Epithelial cell of proximal tubule (primary cell): ENCODE results near the gene OVOL3. TPM values are rescaled to one million over a fixed set of nuclear protein-coding genes. Genes with fewer than 3 reads are reported as not detected.

Source experiments
- DNase-seq: peaks from one replicate; pipeline ENCODE4 v3.0.0-alpha.2; 2011; ENCODE audit warnings: low read depth
- H3K4me3 ChIP-seq: 2 replicates; pipeline ENCODE4 v1.5.1; 2011; ENCODE audit warnings: low read depth, mild to moderate bottlenecking, low read length
- total RNA-seq: library from RNA; depleted of rRNA; stranded (reverse); fragments of >200 nt; gene quantifications from 2 replicates; pipeline ENCODE4 v1.2.3, GENCODE V29; 2015
- TF ChIP-seq, protein P1 (sequence below): conservative IDR thresholded peaks from 2 replicates; pipeline ENCODE4 v1.5.1; 2012; ENCODE audit warnings: low read depth, mild to moderate bottlenecking, low read length

OVOL3 gene
- total RNA-seq, 1 donor from 2014 or later: not detected

DNA sequence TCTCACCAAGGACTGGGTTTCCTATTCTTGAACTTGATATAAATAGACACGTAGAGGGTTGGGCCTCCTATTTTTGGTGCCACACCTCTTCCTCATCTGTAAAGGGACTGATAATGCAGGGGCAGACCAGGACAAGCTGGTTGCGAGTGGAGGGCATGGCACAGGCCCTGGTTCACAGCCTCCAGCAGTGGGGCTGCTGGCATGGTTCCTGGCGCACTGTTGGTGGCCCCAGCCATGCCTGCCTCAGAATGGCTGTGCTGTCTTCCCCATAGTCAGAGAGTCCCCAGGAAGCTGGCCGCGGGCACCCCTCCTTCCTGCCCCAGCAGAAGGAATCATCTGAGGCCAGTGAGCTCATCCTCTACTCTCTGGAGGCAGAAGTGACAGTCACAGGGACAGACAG is 10.5 kb upstream of the OVOL3 start:
- TF ChIP-seq, protein P1, sequence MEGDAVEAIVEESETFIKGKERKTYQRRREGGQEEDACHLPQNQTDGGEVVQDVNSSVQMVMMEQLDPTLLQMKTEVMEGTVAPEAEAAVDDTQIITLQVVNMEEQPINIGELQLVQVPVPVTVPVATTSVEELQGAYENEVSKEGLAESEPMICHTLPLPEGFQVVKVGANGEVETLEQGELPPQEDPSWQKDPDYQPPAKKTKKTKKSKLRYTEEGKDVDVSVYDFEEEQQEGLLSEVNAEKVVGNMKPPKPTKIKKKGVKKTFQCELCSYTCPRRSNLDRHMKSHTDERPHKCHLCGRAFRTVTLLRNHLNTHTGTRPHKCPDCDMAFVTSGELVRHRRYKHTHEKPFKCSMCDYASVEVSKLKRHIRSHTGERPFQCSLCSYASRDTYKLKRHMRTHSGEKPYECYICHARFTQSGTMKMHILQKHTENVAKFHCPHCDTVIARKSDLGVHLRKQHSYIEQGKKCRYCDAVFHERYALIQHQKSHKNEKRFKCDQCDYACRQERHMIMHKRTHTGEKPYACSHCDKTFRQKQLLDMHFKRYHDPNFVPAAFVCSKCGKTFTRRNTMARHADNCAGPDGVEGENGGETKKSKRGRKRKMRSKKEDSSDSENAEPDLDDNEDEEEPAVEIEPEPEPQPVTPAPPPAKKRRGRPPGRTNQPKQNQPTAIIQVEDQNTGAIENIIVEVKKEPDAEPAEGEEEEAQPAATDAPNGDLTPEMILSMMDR: no peak
- no peak for DNase-seq
- no peak overlapping the region for H3K4me3 ChIP-seq

DNA sequence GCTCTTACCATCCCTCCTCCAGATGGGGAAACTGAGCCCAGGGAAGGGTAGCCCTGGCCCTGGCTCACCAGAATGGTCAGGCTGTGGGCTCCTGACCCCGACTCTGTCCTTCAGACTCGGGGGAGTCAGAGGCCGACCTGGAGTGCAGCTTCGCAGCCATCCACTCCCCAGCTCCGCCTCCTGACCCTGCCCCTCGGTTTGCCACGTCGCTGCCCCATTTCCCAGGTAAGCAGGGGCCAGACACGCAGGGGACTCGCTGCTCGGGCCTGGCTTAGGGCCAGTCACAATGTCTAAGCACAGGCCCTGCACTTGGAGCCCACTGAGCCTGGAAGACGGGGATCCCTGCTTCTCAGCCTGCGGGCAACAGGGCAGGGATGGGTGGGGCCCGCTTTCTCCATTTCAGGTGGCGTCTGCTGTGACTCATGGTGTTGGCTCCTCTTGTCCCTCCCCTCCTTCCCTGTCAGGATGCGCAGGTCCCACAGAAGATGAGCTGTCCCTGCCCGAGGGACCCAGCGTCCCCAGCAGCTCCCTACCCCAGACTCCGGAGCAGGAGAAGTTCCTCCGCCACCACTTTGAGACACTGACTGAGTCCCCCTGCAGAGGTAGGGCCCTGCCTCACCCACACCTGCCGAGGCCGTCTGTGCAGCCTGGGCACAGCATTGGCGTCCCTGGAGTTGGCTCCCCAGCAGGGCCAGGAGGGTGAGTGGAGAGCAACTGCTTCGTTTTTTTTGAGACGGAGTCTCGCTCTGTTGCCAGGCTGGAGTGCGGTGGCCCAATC is 9.2 kb upstream of the OVOL3 start:
- TF ChIP-seq, protein P1: no peak

DNA sequence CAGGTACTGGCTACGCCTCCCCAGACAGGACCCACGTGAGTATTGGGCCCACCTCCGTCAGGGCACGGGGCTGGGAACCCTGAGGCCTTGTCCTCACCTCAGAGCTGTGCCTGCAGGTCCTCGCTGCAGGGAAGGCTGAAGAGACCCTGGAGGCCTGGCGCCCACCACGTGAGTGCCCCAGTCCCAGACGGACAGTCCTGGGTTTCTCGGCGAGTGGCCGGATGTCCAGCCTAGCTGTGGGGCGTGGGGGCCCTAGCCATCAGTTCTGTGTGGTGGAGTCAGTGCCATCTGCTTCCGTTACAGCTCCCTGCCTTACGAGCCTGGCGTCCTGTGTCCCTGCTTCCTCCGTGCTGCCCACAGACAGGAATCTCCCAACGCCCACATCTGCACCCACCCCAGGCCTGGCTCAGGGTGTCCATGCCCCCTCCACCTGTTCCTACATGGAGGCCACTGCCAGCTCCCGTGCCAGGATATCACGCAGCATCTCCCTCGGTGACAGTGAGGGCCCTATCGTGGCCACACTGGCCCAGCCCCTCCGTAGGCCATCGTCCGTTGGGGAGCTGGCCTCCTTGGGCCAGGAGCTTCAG is 7.8 kb upstream of the OVOL3 start:
- TF ChIP-seq, protein P1: no peak
- no peak for DNase-seq
- H3K4me3 ChIP-seq: no peak overlapping the region

More for the DNA sequence above, 9.2 kb upstream of the OVOL3 start:
- DNase-seq: no peak
- H3K4me3 ChIP-seq: no peak overlapping the region

DNA sequence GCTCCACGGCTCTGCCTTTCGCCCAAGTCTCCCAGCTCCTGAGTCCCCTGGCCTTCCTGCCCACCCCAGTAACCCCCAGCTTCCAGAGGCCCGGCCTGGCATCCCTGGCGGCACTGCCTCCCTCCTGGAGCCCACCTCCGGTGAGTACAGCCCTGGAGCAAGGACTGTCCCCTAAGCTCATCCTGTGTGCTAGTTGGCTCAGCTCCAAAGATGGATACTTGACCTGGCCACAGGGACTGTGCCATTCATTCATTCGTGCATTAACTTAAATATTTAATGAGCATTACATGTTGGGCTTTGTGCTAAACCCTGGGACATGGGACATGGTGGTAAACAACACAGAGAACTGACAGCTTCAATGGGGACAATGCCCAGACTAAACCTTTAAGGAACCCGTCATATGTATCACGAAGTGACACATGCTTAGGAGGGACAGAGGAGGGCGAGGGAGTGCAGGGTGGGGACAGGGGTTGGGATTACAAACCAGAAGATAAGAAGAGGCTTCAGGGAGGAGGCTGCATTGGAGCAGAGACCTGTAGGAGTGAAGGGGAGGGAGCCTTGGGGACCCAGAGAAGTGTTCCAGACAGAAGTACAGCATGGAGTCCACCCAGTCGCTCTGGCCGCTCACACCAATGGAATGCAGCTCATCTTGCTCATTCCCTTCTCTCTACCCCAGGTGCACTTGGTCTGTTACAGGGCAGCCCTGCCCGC is 6.9 kb upstream of the OVOL3 start:
- DNase-seq: no peak
- TF ChIP-seq, protein P1: no peak
- H3K4me3 ChIP-seq: no peak overlapping the region

DNA sequence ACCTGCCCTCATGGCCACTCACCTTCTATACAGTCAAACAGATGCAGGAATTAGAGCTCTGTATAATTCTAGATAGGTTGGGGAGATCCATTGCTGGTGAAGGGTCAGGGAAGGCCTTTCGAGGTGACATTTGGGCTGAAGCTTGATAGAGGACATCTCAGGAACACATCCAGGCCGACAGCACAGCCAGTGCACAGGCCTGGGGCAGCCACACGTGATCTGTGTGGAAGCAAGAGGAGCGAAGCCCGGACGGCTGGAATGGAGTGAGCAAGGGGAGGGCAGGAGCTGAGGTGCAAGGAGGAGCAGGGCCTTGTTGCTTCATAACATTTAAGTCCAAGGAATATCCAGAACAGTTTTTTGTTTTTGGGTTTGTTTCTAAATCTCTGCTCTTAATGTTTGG is 4.5 kb upstream of the OVOL3 start:
- no peak for DNase-seq
- no peak overlapping the region for H3K4me3 ChIP-seq
- TF ChIP-seq, protein P1: no peak

DNA sequence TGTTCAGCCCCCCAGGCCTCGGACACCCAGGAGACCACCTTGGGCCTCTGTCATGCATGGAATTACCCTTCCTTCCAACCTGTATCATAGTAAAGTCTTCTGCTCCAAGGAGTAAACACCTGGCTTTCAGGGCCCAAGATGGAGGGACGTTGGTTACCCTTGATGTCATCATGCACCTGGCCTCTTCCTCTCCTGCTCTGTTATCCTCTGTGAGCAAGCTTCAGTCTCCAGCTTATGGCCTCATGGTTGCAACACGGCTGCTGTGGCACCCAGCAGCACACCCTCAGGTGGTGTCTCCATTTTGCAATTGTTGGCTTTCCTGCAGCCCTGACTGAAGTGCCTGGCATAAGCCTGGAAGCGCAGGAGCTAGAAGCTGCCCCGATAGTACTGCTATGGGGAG is 4.0 kb upstream of the OVOL3 start:
- H3K4me3 ChIP-seq: no peak overlapping the region
- DNase-seq: no peak
- TF ChIP-seq, protein P1: no peak
